K562 (cell line): Measurements from ENCODE around the gene ISG20L2. TPM values are rescaled to one million over a fixed set of nuclear protein-coding genes. Genes with fewer than 3 reads are reported as not detected.

ENCODE experiments used
- CAMTA2 ChIP-seq: fragments of 250-450 bp; sonication (Bioruptor Pico); conservative IDR thresholded peaks from 2 replicates; pipeline ENCODE4 v1.5.1; 2022
- MTA3 ChIP-seq: fragments of 450-650 bp; formaldehyde crosslinking; IDR thresholded peaks from 2 replicates; pipeline ENCODE4 v1.6.1; 2017; ENCODE audit warnings: mild to moderate bottlenecking, borderline replicate concordance
- polyA plus RNA-seq, 8 experiments: library from polyadenylated mRNA; depleted of rRNA in 4 of 8; stranded (reverse) in 5 of 8; unstranded in 3 of 8; fragments of >200 nt; fragmentation: Nextera tagmentation in 2 of 8; fragmentation: Illumina TruSeq in 1 of 8; extraction: Ambion mirVana in 2 of 8; extraction: Trizol in 1 of 8; gene quantifications; 2 replicates each; pipeline versions ENCODE4 v1.2.1 to v1.2.3, GENCODE V29; 2011 to 2014; ENCODE audit warnings: inconsistent platforms in 1 of 8, missing spikeins in 1 of 8
- total RNA-seq, 7 experiments: library from RNA; depleted of rRNA in 6 of 7; stranded (reverse); fragments of >200 nt in 6 of 7; fragmentation: Illumina TruSeq in 2 of 7; extraction: Trizol in 2 of 7; gene quantifications; 2 replicates each; pipeline versions ENCODE4 v1.2.1 to v1.2.3, GENCODE V29; 2011 to 2021; ENCODE audit warnings: low replicate concordance in 1 of 7
- TF ChIP-seq, protein P1 (sequence below): IDR thresholded peaks from 2 replicates; pipeline ENCODE4 v1.6.1; 2011; ENCODE audit warnings: borderline replicate concordance, low read depth, mild to moderate bottlenecking, moderate library complexity, low read length; ENCODE audit not compliant: insufficient read depth, poor library complexity, severe bottlenecking
- TF ChIP-seq, protein P2 (sequence below): IDR thresholded peaks from 2 replicates; pipeline ENCODE4 v1.6.1; 2014; ENCODE audit warnings: antibody characterized with exemption
- TF ChIP-seq, protein P3 (sequence below), 2 experiments: fragments of 150-350 bp in 1 of 2; IDR thresholded peaks; 2 replicates each; pipeline ENCODE4 v1.6.1; 2012 to 2016; ENCODE audit warnings: low read depth in 2 of 2, low read length in 2 of 2, mild to moderate bottlenecking in 1 of 2, moderate library complexity in 1 of 2
- TF ChIP-seq, protein P4 (sequence below): sonication (generic); formaldehyde crosslinking; IDR thresholded peaks from 2 replicates; pipeline ENCODE4 v1.8.0; 2023; ENCODE audit warnings: missing genetic modification reagents, mild to moderate bottlenecking, borderline replicate concordance
- TF ChIP-seq, protein P5 (sequence below): fragments of 250-450 bp; sonication (Bioruptor Pico); IDR thresholded peaks from 2 replicates; pipeline ENCODE4 v1.8.0; 2022; ENCODE audit warnings: moderate library complexity, mild to moderate bottlenecking, inconsistent platforms
- TF ChIP-seq, protein P6 (sequence below): fragments of 250-450 bp; sonication (Bioruptor Pico); IDR thresholded peaks from 2 replicates; pipeline ENCODE4 v1.5.0; 2021
- TF ChIP-seq, protein P7 (sequence below): sonication (generic); IDR thresholded peaks from 2 replicates; pipeline ENCODE4 v1.6.1; 2016

Gene ISG20L2
- total and polyA plus RNA-seq, 9 of the 15 experiments (the other 6 are each of a cell fraction or from before 2014, with no cell fraction given): 21.3 to 130 (median 50.3) TPM

DNA sequence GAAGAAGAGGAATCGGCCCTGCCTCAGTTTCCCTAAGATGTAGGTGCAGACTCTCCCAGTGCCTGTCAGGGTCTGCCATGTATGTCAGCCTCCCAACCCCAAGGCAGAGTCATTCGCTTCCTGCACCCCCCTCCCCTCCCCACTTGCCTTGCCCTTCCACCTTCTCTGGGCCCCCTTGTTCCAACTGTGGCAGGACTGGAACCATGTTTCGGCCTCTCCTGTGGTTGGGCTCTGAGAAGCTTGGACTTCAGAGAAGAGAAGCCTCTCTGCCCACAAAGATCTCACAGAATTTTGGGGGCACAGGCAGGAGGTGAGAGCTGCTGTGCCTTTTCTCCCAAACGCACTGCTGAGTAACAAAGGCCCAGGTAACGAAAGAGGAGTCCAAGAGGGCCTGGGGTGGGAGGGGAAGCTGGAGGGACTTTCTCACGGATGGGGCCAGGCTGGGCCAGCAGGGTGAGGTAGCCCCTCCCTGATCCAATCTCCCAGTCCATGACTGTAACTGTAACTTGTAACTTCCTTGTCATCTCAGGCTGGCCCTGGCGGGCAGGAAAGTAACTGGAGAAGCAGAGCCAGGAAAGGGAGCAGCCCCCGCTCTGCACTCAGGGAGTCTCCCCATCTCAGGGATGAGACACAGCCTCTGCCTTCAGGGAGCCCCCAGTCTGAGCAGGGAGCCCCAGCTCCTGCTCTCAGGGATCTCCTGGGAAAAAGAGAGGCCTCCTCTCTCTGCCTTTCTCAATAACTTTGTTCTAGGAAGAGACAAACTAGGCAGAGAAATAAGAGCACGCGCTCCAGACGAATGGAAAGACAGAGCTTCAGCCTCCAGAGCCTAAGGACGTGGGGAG lies 34.5 kb downstream of the ISG20L2 start (continued):
- TF ChIP-seq, protein P1, sequence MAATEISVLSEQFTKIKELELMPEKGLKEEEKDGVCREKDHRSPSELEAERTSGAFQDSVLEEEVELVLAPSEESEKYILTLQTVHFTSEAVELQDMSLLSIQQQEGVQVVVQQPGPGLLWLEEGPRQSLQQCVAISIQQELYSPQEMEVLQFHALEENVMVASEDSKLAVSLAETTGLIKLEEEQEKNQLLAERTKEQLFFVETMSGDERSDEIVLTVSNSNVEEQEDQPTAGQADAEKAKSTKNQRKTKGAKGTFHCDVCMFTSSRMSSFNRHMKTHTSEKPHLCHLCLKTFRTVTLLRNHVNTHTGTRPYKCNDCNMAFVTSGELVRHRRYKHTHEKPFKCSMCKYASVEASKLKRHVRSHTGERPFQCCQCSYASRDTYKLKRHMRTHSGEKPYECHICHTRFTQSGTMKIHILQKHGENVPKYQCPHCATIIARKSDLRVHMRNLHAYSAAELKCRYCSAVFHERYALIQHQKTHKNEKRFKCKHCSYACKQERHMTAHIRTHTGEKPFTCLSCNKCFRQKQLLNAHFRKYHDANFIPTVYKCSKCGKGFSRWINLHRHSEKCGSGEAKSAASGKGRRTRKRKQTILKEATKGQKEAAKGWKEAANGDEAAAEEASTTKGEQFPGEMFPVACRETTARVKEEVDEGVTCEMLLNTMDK: no peak
- TF ChIP-seq, protein P2, sequence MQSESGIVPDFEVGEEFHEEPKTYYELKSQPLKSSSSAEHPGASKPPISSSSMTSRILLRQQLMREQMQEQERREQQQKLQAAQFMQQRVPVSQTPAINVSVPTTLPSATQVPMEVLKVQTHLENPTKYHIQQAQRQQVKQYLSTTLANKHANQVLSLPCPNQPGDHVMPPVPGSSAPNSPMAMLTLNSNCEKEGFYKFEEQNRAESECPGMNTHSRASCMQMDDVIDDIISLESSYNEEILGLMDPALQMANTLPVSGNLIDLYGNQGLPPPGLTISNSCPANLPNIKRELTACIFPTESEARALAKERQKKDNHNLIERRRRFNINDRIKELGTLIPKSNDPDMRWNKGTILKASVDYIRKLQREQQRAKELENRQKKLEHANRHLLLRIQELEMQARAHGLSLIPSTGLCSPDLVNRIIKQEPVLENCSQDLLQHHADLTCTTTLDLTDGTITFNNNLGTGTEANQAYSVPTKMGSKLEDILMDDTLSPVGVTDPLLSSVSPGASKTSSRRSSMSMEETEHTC: no peak
- TF ChIP-seq MTA3: peak; percentile 48; the same call in 1 of the 2 replicates
- no peak for TF ChIP-seq CAMTA2 (CRISPR knock-in tag)
- TF ChIP-seq, protein P3, sequence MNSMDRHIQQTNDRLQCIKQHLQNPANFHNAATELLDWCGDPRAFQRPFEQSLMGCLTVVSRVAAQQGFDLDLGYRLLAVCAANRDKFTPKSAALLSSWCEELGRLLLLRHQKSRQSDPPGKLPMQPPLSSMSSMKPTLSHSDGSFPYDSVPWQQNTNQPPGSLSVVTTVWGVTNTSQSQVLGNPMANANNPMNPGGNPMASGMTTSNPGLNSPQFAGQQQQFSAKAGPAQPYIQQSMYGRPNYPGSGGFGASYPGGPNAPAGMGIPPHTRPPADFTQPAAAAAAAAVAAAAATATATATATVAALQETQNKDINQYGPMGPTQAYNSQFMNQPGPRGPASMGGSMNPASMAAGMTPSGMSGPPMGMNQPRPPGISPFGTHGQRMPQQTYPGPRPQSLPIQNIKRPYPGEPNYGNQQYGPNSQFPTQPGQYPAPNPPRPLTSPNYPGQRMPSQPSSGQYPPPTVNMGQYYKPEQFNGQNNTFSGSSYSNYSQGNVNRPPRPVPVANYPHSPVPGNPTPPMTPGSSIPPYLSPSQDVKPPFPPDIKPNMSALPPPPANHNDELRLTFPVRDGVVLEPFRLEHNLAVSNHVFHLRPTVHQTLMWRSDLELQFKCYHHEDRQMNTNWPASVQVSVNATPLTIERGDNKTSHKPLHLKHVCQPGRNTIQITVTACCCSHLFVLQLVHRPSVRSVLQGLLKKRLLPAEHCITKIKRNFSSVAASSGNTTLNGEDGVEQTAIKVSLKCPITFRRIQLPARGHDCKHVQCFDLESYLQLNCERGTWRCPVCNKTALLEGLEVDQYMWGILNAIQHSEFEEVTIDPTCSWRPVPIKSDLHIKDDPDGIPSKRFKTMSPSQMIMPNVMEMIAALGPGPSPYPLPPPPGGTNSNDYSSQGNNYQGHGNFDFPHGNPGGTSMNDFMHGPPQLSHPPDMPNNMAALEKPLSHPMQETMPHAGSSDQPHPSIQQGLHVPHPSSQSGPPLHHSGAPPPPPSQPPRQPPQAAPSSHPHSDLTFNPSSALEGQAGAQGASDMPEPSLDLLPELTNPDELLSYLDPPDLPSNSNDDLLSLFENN (IDR thresholded peaks at IDR 0.05; ENCODE audit: low read depth in 2 of 2, low read length in 2 of 2): no peak
- TF ChIP-seq, protein P4, sequence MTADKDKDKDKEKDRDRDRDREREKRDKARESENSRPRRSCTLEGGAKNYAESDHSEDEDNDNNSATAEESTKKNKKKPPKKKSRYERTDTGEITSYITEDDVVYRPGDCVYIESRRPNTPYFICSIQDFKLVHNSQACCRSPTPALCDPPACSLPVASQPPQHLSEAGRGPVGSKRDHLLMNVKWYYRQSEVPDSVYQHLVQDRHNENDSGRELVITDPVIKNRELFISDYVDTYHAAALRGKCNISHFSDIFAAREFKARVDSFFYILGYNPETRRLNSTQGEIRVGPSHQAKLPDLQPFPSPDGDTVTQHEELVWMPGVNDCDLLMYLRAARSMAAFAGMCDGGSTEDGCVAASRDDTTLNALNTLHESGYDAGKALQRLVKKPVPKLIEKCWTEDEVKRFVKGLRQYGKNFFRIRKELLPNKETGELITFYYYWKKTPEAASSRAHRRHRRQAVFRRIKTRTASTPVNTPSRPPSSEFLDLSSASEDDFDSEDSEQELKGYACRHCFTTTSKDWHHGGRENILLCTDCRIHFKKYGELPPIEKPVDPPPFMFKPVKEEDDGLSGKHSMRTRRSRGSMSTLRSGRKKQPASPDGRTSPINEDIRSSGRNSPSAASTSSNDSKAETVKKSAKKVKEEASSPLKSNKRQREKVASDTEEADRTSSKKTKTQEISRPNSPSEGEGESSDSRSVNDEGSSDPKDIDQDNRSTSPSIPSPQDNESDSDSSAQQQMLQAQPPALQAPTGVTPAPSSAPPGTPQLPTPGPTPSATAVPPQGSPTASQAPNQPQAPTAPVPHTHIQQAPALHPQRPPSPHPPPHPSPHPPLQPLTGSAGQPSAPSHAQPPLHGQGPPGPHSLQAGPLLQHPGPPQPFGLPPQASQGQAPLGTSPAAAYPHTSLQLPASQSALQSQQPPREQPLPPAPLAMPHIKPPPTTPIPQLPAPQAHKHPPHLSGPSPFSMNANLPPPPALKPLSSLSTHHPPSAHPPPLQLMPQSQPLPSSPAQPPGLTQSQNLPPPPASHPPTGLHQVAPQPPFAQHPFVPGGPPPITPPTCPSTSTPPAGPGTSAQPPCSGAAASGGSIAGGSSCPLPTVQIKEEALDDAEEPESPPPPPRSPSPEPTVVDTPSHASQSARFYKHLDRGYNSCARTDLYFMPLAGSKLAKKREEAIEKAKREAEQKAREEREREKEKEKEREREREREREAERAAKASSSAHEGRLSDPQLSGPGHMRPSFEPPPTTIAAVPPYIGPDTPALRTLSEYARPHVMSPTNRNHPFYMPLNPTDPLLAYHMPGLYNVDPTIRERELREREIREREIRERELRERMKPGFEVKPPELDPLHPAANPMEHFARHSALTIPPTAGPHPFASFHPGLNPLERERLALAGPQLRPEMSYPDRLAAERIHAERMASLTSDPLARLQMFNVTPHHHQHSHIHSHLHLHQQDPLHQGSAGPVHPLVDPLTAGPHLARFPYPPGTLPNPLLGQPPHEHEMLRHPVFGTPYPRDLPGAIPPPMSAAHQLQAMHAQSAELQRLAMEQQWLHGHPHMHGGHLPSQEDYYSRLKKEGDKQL: no peak
- TF ChIP-seq, protein P5, sequence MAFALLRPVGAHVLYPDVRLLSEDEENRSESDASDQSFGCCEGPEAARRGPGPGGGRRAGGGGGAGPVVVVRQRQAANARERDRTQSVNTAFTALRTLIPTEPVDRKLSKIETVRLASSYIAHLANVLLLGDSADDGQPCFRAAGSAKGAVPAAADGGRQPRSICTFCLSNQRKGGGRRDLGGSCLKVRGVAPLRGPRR (CRISPR knock-in tag): no peak
- TF ChIP-seq, protein P6, sequence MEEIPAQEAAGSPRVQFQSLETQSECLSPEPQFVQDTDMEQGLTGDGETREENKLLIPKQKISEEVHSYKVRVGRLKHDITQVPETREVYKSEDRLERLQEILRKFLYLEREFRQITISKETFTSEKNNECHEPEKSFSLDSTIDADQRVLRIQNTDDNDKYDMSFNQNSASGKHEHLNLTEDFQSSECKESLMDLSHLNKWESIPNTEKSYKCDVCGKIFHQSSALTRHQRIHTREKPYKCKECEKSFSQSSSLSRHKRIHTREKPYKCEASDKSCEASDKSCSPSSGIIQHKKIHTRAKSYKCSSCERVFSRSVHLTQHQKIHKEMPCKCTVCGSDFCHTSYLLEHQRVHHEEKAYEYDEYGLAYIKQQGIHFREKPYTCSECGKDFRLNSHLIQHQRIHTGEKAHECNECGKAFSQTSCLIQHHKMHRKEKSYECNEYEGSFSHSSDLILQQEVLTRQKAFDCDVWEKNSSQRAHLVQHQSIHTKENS (CRISPR knock-in tag): no peak
- TF ChIP-seq, protein P7, sequence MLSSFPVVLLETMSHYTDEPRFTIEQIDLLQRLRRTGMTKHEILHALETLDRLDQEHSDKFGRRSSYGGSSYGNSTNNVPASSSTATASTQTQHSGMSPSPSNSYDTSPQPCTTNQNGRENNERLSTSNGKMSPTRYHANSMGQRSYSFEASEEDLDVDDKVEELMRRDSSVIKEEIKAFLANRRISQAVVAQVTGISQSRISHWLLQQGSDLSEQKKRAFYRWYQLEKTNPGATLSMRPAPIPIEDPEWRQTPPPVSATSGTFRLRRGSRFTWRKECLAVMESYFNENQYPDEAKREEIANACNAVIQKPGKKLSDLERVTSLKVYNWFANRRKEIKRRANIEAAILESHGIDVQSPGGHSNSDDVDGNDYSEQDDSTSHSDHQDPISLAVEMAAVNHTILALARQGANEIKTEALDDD: peak; percentile 85
